HUES64 (cell line): Measurements from ENCODE around the gene NDUFA8.

ENCODE experiments used
- H3K27ac ChIP-seq: 2 replicates; pipeline ENCODE4 v1.7.0; 2013; ENCODE audit warnings: low read depth, low read length, inconsistent platforms
- H3K27me3 ChIP-seq: 2 replicates; pipeline ENCODE4 v1.6.1; 2013; ENCODE audit warnings: mild to moderate bottlenecking, low read length; ENCODE audit not compliant: insufficient read depth
- H3K36me3 ChIP-seq: 2 replicates; pipeline ENCODE4 v1.6.1; 2013; ENCODE audit warnings: mild to moderate bottlenecking, low read length; ENCODE audit not compliant: insufficient read depth
- H3K4me1 ChIP-seq: 2 replicates; pipeline ENCODE4 v1.6.1; 2013; ENCODE audit warnings: mild to moderate bottlenecking, low read length, moderate library complexity; ENCODE audit not compliant: insufficient read depth
- H3K4me3 ChIP-seq: 2 replicates; pipeline ENCODE4 v1.5.1; 2013; ENCODE audit warnings: mild to moderate bottlenecking, low read length, moderate library complexity
- H3K9ac ChIP-seq: 2 replicates; pipeline ENCODE4 v1.6.1; 2013; ENCODE audit warnings: mild to moderate bottlenecking, low read depth, low read length
- H3K9me3 ChIP-seq: 2 replicates; pipeline ENCODE4 v1.6.1; 2013; ENCODE audit warnings: low read depth, low read length; ENCODE audit not compliant: insufficient read depth
- WGBS: fragments of 150-250, 120-280 bp; methylation state at CpG from one replicate; pipeline ENCODE4 v1.1.7; 2013; ENCODE audit warnings: missing lambda C conversion rate; 5-methylcytosine and 5-hydroxymethylcytosine counted together

The NDUFA8 gene

GRCh38 chr9:122095010-122095767 is 64.4 kb downstream of the NDUFA8 start:
- 28% methylated on average over 14 of the region's 14 CpGs for WGBS
- Histone ChIP-seq H3K27ac (no peak overlapping the region), H3K4me3 (peak overlapping the region; percentile 45), H3K9ac (no peak overlapping the region), H3K9me3 (no peaks in the 10 kb centered on the region), H3K27me3 (peaks cover 45% of the 10 kb centered on the region), H3K36me3 (no peaks in the 10 kb centered on the region), H3K4me1 (no peaks in the 10 kb centered on the region)
